WTC11 (cell line): Measurements from ENCODE around the gene RAPGEF5. TPM values are rescaled to one million over a fixed set of nuclear protein-coding genes. Genes with fewer than 3 reads are reported as not detected.

Experiments
- ATAC-seq: fragments of 200-7000 bp; cut with Tn5 transposase; 2 replicates; pipeline ENCODE4 v1.10.0; 2021; ENCODE audit warnings: mild to moderate bottlenecking, moderate library complexity
- CTCF ChIA-PET: fragments of 300-600 bp; sonication (Branson Sonifier 250); formaldehyde crosslinking; loops from one replicate; lab custom pipeline; 2021; ENCODE audit warnings: antibody characterized with exemption; lab: Charles Lee
- POLR2A ChIA-PET: fragments of 350-600 bp; sonication (Branson Sonifier 250); formaldehyde crosslinking; loops from one replicate; lab custom pipeline; 2021; ENCODE audit warnings: antibody characterized with exemption; lab: Charles Lee
- DNase-seq: peaks from one replicate; pipeline ENCODE4 v3.0.0; 2021; ENCODE audit warnings: low spot score
- H3K27ac Mint-ChIP-seq: 2 replicates; pipeline ENCODE4 v1.8.0; 2021; ENCODE audit warnings: mixed read lengths
- H3K27me3 Mint-ChIP-seq: 2 replicates; pipeline ENCODE4 v1.8.0; 2021; ENCODE audit warnings: low read depth, mild to moderate bottlenecking, moderate library complexity, mixed read lengths
- H3K36me3 Mint-ChIP-seq: 2 replicates; pipeline ENCODE4 v1.8.0; 2021; ENCODE audit warnings: mixed read lengths
- H3K4me1 Mint-ChIP-seq: 2 replicates; pipeline ENCODE4 v1.8.0; 2022; ENCODE audit warnings: mixed read lengths
- H3K4me3 Mint-ChIP-seq: 2 replicates; pipeline ENCODE4 v1.8.0; 2021; ENCODE audit warnings: mild to moderate bottlenecking, moderate library complexity, mixed read lengths
- H3K9me3 Mint-ChIP-seq: 2 replicates; pipeline ENCODE4 v1.8.0; 2021; ENCODE audit warnings: mixed read lengths
- CREB1 ChIP-seq: sonication (generic); formaldehyde crosslinking; IDR thresholded peaks from 2 replicates; pipeline ENCODE4 v1.8.0; 2023; ENCODE audit warnings: mild to moderate bottlenecking, missing genetic modification reagents
- CREM ChIP-seq: sonication (generic); formaldehyde crosslinking; IDR thresholded peaks from 2 replicates; pipeline ENCODE4 v1.8.1; 2022; ENCODE audit warnings: mild to moderate bottlenecking, missing genetic modification reagents, moderate library complexity
- FOXP1 ChIP-seq: sonication (generic); formaldehyde crosslinking; IDR thresholded peaks from 2 replicates; pipeline ENCODE4 v1.8.0; 2022; ENCODE audit warnings: missing genetic modification reagents, mild to moderate bottlenecking, moderate library complexity, borderline replicate concordance
- GTF2I ChIP-seq: fragments of 250-450 bp; sonication (Bioruptor Pico); conservative IDR thresholded peaks from 2 replicates; pipeline ENCODE4 v1.4.0; 2021; ENCODE audit warnings: mild to moderate bottlenecking
- KAT7 ChIP-seq: sonication (generic); formaldehyde crosslinking; IDR thresholded peaks from 2 replicates; pipeline ENCODE4 v1.8.1; 2023; ENCODE audit warnings: missing genetic modification reagents, mild to moderate bottlenecking, borderline replicate concordance
- NFATC4 ChIP-seq: fragments of 250-450 bp; sonication (Bioruptor Pico); IDR thresholded peaks from 2 replicates; pipeline ENCODE4 v1.9.0; 2021; ENCODE audit warnings: mild to moderate bottlenecking
- NFE2L1 ChIP-seq: sonication (generic); formaldehyde crosslinking; IDR thresholded peaks from 2 replicates; pipeline ENCODE4 v1.8.1; 2023; ENCODE audit warnings: missing genetic modification reagents
- RELA ChIP-seq: sonication (generic); formaldehyde crosslinking; IDR thresholded peaks from 2 replicates; pipeline ENCODE4 v1.8.1; 2022; ENCODE audit warnings: missing genetic modification reagents, mild to moderate bottlenecking, borderline replicate concordance
- ZNF219 ChIP-seq: sonication (generic); formaldehyde crosslinking; IDR thresholded peaks from 2 replicates; pipeline ENCODE4 v1.8.0; 2023; ENCODE audit warnings: missing genetic modification reagents, mild to moderate bottlenecking, borderline replicate concordance
- ZNF423 ChIP-seq: fragments of 250-450 bp; sonication (Bioruptor Pico); IDR thresholded peaks from 2 replicates; pipeline ENCODE4 v2.1.2; 2022; ENCODE audit warnings: mild to moderate bottlenecking, moderate library complexity
- total RNA-seq: library from RNA; stranded (reverse); gene quantifications from 3 replicates; pipeline ENCODE4 v1.2.3, GENCODE V29; 2021
- TF ChIP-seq, protein P1 (sequence below): fragments of 250-450 bp; sonication (Bioruptor Pico); IDR thresholded peaks from 2 replicates; pipeline ENCODE4 v1.8.0; 2021; ENCODE audit warnings: mild to moderate bottlenecking
- TF ChIP-seq, protein P2 (sequence below): sonication (generic); formaldehyde crosslinking; IDR thresholded peaks from 2 replicates; pipeline ENCODE4 v1.8.1; 2022; ENCODE audit warnings: low read depth, mild to moderate bottlenecking, moderate library complexity, missing genetic modification reagents, borderline replicate concordance
- TF ChIP-seq, protein P3 (sequence below): sonication (generic); formaldehyde crosslinking; IDR thresholded peaks from 2 replicates; pipeline ENCODE4 v1.8.1; 2023; ENCODE audit warnings: mild to moderate bottlenecking, missing genetic modification reagents, borderline replicate concordance
- TF ChIP-seq, protein P4 (sequence below): sonication (generic); formaldehyde crosslinking; IDR thresholded peaks from 2 replicates; pipeline ENCODE4 v1.8.1; 2023; ENCODE audit warnings: mild to moderate bottlenecking, missing genetic modification reagents
- TF ChIP-seq, protein P5 (sequence below): fragments of 250-450 bp; sonication (Bioruptor Pico); IDR thresholded peaks from 2 replicates; pipeline ENCODE4 v1.9.0; 2021; ENCODE audit warnings: mild to moderate bottlenecking
- TF ChIP-seq, protein P6 (sequence below): sonication (generic); formaldehyde crosslinking; IDR thresholded peaks from 2 replicates; pipeline ENCODE4 v1.8.1; 2022; ENCODE audit warnings: missing genetic modification reagents, borderline replicate concordance

The RAPGEF5 gene
- total RNA-seq, 1 experiment from 2014 or later = 12.3 TPM

DNA sequence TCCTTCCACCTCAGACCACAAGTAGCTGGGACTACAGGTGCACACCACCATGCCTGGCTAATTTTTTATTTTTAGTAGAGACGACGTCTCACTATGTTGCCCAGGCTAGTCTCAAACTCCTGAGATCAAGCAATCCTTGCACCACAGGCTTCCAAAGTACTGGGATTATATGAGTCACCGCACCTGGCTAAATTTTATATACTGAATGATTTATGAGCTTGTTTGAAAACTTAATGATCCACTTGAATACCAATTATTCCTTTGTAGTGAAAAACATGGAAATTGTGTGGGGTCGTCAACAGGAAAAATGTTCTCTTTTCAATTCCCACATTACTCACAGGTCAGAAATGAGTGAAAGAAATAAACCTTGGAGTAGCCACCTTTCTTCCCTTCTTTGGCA is 31.3 kb downstream of the RAPGEF5 start (continued):
- TF ChIP-seq FOXP1 (CRISPR knock-in tag) = no peak
- no peak for TF ChIP-seq KAT7
- TF ChIP-seq GTF2I (CRISPR knock-in tag) = no peak

DNA sequence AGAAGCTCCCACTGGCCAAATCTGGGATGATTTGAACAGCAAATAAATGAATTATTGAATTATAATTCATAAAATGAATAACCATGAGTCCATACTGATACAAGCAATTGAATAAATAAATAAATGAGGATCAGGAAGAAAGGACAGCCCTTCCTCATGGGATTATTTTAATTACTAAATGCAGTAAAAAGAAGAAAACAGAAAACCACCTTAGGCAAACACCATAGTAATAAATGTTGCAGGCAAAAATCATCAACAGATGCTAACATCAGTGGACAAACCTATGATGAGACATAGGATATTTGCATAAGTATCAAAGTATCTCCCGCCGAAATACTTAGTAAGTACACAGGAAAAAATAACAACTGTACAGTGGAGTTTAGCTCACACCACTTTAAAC is 33.2 kb downstream of the RAPGEF5 start:
- DNase-seq (no peak), ATAC-seq (no peak)
- Mint-ChIP-seq H3K9me3 (no peaks in the 10 kb centered on the region), H3K4me3 (no peak overlapping the region), H3K27ac (no peak overlapping the region), H3K27me3 (no peaks in the 10 kb centered on the region), H3K36me3 (no peaks in the 10 kb centered on the region), H3K4me1 (peaks cover 36% of the 10 kb centered on the region)
- TF ChIP-seq CREB1 (CRISPR knock-in tag) (no peak), ZNF423 (CRISPR knock-in tag) (no peak)
- TF ChIP-seq, protein P1, sequence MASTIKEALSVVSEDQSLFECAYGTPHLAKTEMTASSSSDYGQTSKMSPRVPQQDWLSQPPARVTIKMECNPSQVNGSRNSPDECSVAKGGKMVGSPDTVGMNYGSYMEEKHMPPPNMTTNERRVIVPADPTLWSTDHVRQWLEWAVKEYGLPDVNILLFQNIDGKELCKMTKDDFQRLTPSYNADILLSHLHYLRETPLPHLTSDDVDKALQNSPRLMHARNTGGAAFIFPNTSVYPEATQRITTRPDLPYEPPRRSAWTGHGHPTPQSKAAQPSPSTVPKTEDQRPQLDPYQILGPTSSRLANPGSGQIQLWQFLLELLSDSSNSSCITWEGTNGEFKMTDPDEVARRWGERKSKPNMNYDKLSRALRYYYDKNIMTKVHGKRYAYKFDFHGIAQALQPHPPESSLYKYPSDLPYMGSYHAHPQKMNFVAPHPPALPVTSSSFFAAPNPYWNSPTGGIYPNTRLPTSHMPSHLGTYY (CRISPR knock-in tag) = no peak
- ChIA-PET POLR2A (no interaction called here), CTCF (interaction anchor here (2.8 kb wide), 1 partner anchor 214 kb away, joined by 7 read pairs; no protein-coding TSS in a partner anchor)

DNA sequence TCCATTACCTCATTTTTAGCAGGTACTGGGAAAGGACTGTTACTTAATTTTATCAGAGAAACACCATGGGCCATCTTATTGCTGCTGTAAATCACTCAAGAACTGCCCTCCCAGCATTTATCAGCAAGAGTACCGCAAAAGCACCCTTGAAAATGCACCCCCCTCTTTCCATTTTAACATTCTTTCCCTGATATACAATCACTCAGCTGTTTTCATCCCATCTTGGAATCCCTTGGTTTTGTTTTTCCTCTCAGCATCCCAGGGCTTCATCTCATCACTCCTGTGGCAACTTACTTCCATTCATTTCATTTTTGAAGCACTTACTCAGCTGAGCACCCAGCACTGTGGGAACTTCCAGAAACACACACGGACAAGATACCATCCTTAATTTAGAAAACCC is 36.5 kb downstream of the RAPGEF5 start:
- H3K27me3 Mint-ChIP-seq = no peaks in the 10 kb centered on the region
- peak overlapping the region; percentile 15 for H3K27ac Mint-ChIP-seq
- H3K4me3 Mint-ChIP-seq = no peak overlapping the region
- no peak for DNase-seq
- H3K4me1 Mint-ChIP-seq = peaks cover 23% of the 10 kb centered on the region
- H3K9me3 Mint-ChIP-seq = no peaks in the 10 kb centered on the region
- no peak for ATAC-seq
- TF ChIP-seq, protein P2, sequence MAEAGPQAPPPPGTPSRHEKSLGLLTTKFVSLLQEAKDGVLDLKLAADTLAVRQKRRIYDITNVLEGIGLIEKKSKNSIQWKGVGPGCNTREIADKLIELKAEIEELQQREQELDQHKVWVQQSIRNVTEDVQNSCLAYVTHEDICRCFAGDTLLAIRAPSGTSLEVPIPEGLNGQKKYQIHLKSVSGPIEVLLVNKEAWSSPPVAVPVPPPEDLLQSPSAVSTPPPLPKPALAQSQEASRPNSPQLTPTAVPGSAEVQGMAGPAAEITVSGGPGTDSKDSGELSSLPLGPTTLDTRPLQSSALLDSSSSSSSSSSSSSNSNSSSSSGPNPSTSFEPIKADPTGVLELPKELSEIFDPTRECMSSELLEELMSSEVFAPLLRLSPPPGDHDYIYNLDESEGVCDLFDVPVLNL (CRISPR knock-in tag) = no peak
- TF ChIP-seq ZNF219 (CRISPR knock-in tag) (no peak), CREM (no peak), NFATC4 (CRISPR knock-in tag) (no peak), NFE2L1 (CRISPR knock-in tag) (no peak), RELA (CRISPR knock-in tag) (no peak)
- TF ChIP-seq, protein P3, sequence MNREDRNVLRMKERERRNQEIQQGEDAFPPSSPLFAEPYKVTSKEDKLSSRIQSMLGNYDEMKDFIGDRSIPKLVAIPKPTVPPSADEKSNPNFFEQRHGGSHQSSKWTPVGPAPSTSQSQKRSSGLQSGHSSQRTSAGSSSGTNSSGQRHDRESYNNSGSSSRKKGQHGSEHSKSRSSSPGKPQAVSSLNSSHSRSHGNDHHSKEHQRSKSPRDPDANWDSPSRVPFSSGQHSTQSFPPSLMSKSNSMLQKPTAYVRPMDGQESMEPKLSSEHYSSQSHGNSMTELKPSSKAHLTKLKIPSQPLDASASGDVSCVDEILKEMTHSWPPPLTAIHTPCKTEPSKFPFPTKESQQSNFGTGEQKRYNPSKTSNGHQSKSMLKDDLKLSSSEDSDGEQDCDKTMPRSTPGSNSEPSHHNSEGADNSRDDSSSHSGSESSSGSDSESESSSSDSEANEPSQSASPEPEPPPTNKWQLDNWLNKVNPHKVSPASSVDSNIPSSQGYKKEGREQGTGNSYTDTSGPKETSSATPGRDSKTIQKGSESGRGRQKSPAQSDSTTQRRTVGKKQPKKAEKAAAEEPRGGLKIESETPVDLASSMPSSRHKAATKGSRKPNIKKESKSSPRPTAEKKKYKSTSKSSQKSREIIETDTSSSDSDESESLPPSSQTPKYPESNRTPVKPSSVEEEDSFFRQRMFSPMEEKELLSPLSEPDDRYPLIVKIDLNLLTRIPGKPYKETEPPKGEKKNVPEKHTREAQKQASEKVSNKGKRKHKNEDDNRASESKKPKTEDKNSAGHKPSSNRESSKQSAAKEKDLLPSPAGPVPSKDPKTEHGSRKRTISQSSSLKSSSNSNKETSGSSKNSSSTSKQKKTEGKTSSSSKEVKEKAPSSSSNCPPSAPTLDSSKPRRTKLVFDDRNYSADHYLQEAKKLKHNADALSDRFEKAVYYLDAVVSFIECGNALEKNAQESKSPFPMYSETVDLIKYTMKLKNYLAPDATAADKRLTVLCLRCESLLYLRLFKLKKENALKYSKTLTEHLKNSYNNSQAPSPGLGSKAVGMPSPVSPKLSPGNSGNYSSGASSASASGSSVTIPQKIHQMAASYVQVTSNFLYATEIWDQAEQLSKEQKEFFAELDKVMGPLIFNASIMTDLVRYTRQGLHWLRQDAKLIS (CRISPR knock-in tag) = no peak
- TF ChIP-seq, protein P4, sequence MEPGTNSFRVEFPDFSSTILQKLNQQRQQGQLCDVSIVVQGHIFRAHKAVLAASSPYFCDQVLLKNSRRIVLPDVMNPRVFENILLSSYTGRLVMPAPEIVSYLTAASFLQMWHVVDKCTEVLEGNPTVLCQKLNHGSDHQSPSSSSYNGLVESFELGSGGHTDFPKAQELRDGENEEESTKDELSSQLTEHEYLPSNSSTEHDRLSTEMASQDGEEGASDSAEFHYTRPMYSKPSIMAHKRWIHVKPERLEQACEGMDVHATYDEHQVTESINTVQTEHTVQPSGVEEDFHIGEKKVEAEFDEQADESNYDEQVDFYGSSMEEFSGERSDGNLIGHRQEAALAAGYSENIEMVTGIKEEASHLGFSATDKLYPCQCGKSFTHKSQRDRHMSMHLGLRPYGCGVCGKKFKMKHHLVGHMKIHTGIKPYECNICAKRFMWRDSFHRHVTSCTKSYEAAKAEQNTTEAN (CRISPR knock-in tag) = no peak
- TF ChIP-seq, protein P5, sequence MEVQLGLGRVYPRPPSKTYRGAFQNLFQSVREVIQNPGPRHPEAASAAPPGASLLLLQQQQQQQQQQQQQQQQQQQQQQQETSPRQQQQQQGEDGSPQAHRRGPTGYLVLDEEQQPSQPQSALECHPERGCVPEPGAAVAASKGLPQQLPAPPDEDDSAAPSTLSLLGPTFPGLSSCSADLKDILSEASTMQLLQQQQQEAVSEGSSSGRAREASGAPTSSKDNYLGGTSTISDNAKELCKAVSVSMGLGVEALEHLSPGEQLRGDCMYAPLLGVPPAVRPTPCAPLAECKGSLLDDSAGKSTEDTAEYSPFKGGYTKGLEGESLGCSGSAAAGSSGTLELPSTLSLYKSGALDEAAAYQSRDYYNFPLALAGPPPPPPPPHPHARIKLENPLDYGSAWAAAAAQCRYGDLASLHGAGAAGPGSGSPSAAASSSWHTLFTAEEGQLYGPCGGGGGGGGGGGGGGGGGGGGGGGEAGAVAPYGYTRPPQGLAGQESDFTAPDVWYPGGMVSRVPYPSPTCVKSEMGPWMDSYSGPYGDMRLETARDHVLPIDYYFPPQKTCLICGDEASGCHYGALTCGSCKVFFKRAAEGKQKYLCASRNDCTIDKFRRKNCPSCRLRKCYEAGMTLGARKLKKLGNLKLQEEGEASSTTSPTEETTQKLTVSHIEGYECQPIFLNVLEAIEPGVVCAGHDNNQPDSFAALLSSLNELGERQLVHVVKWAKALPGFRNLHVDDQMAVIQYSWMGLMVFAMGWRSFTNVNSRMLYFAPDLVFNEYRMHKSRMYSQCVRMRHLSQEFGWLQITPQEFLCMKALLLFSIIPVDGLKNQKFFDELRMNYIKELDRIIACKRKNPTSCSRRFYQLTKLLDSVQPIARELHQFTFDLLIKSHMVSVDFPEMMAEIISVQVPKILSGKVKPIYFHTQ (CRISPR knock-in tag) = no peak
- TF ChIP-seq, protein P6, sequence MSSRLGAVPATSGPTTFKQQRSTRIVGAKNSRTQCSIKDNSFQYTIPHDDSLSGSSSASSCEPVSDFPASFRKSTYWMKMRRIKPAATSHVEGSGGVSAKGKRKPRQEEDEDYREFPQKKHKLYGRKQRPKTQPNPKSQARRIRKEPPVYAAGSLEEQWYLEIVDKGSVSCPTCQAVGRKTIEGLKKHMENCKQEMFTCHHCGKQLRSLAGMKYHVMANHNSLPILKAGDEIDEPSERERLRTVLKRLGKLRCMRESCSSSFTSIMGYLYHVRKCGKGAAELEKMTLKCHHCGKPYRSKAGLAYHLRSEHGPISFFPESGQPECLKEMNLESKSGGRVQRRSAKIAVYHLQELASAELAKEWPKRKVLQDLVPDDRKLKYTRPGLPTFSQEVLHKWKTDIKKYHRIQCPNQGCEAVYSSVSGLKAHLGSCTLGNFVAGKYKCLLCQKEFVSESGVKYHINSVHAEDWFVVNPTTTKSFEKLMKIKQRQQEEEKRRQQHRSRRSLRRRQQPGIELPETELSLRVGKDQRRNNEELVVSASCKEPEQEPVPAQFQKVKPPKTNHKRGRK (CRISPR knock-in tag) = no peak
- TF ChIP-seq, all 79 proteins: peak for 0
- CTCF ChIA-PET = interaction anchor here (0.9 to 1.9 kb wide), 2 partner anchors 12 to 211 kb away, joined by 3 to 9 read pairs; no protein-coding TSS in a partner anchor
- no peaks in the 10 kb centered on the region for H3K36me3 Mint-ChIP-seq
- POLR2A ChIA-PET = interaction anchor here (0.6 kb wide), 1 partner anchor 188 kb away, joined by 6 read pairs; no protein-coding TSS in a partner anchor
